ENCODE data around the gene FOXE3.

- TF ChIP-seq CTCF (conservative IDR thresholded peaks at IDR 0.05; ENCODE audit: low read depth, low read length) = no peak
- TF ChIP-seq EZH2phosphoT487 (IDR thresholded peaks at IDR 0.05; ENCODE audit: borderline replicate concordance, low read length) = no peak
Measured at GRCh38 chr1:47442202-47442601, 26.1 kb downstream of the FOXE3 start.

Measured in PC-3 (cell line).